Colonic mucosa (tissue), 4 donors: ENCODE measurements around the gene HOXD9. TPM values are rescaled to one million over a fixed set of nuclear protein-coding genes. Genes with fewer than 3 reads are reported as not detected.
A peak's percentile ranks its signal among the peaks of the same experiment; 100 is the strongest.

ENCODE experiments used
- DNase-seq: peaks from one replicate; pipeline ENCODE4 v3.0.0-alpha.2; 2020
- H3K27ac ChIP-seq: fragments of 200-600 bp; one replicate; pipeline ENCODE4 v1.8.0; 2021
- H3K27me3 ChIP-seq: fragments of 200-600 bp; one replicate; pipeline ENCODE4 v1.8.0; 2021
- H3K36me3 ChIP-seq: fragments of 200-600 bp; one replicate; pipeline ENCODE4 v1.8.0; 2021
- H3K4me1 ChIP-seq: fragments of 200-600 bp; one replicate; pipeline ENCODE4 v1.8.0; 2021; ENCODE audit warnings: mild to moderate bottlenecking
- H3K4me3 ChIP-seq: fragments of 200-600 bp; one replicate; pipeline ENCODE4 v1.8.0; 2021
- H3K9ac ChIP-seq, 2 donors: one replicate each; pipeline ENCODE4 v1.7.0; 2013; ENCODE audit warnings: control low read depth in 2 of 2, low read depth in 2 of 2, low read length in 2 of 2
- H3K9me3 ChIP-seq: fragments of 200-600 bp; one replicate; pipeline ENCODE4 v1.8.0; 2021
- CTCF ChIP-seq: fragments of 200-600 bp; IDR thresholded peaks from one replicate; pipeline ENCODE4 v1.8.0; 2022; ENCODE audit warnings: antibody characterized with exemption, mild to moderate bottlenecking
- intact Hi-C: fragments of 100-400 bp; cut with DNase I; formaldehyde crosslinking; loops from one replicate; pipeline ENCODE4 v1.14.1; 2022
- microRNA-seq: library from miRNA; unstranded; fragments of <30 nt; microRNA quantifications from one replicate; pipeline ENCODE4, GENCODE V29; 2019
- total RNA-seq, 2 donors: library from RNA; stranded (reverse); fragmentation: NEBNext Ultra II Directional in 1 of 2; extraction: Animal tissue kit (Norgen Biotek cat#: 25700) in 1 of 2; gene quantifications; one replicate each; pipeline ENCODE4 v1.2.1, GENCODE V29; 2021
- donor health status: healthy.
- donor health status: DM: no; HTN: no; CAD: no.
- donor health status: DM: no; HTN: no; CAD: no.

HOXD9 gene
- total RNA-seq, 2 donors from 2014 or later, result 0.86 to 1.7 TPM

GRCh38 chr2:176173567-176174381 lies 51.3 kb downstream of the HOXD9 start:
- no peaks in the 10 kb centered on the region for H3K9me3 ChIP-seq
- no peak overlapping the region for H3K9ac ChIP-seq
- intact Hi-C loops, result no loop called here
- peak overlapping the region; percentile 16 for H3K4me3 ChIP-seq
- no peaks in the 10 kb centered on the region for H3K4me1 ChIP-seq
- no peak for TF ChIP-seq CTCF
- peaks cover 21% of the 10 kb centered on the region for H3K27me3 ChIP-seq
- no peaks in the 10 kb centered on the region for H3K36me3 ChIP-seq
- DNase-seq, result no peak
- no peak overlapping the region for H3K27ac ChIP-seq

GRCh38 chr2:176174382-176174823 lies 51.9 kb downstream of the HOXD9 start:
- H3K27ac ChIP-seq, result peak overlapping the region; percentile 3
- H3K27me3 ChIP-seq, result peaks cover 21% of the 10 kb centered on the region
- TF ChIP-seq CTCF, result no peak
- DNase-seq, result no peak
- intact Hi-C loops, result no loop called here
- H3K36me3 ChIP-seq, result no peaks in the 10 kb centered on the region
- H3K4me3 ChIP-seq, result peak overlapping the region; percentile 16
- H3K9ac ChIP-seq, result peak overlapping the region in 1 of 2 donors; percentile 26
- no peaks in the 10 kb centered on the region for H3K9me3 ChIP-seq
- no peaks in the 10 kb centered on the region for H3K4me1 ChIP-seq

Small RNA genes within 50 kb of the gene (microRNA-seq; reads per million reads assigned to microRNA genes)
- gene MIR10B, result 14,039 reads per million, percentile 94 among the genes with 10 or more reads in this experiment

Other genes starting within 250 kb of the HOXD9 start
- 10 to 100 TPM; 38.5 to 48.4 TPM for gene LNPK, start 120.5 kb upstream of the HOXD9 start, total RNA-seq
- not detected for gene EVX2, start 38.8 kb upstream of the HOXD9 start, total RNA-seq
- under 1 TPM; 0.32 to 0.77 TPM for gene HOXD13, start 30.0 kb upstream of the HOXD9 start, total RNA-seq
- gene HOXD12, start 22.9 kb upstream of the HOXD9 start, total RNA-seq, result not detected
- 1 to 10 TPM in 1 of 2 donors, under 1 TPM in 1; 0.25 to 1.6 TPM for gene HOXD11, start 15.4 kb upstream of the HOXD9 start, total RNA-seq
- gene HOXD10, start 5.9 kb upstream of the HOXD9 start, total RNA-seq, result 1 to 10 TPM in 1 of 2 donors, under 1 TPM in 1; 0.32 to 1.9 TPM
- gene HOXD8, start 7.0 kb downstream of the HOXD9 start, total RNA-seq, result 1 to 10 TPM; 3.1 to 4.6 TPM
- 1 to 10 TPM; 1.6 to 3.6 TPM for gene HOXD4, start 28.8 kb downstream of the HOXD9 start, total RNA-seq
- 1 to 10 TPM; 3.2 to 4.6 TPM for gene HOXD3, start 34.6 kb downstream of the HOXD9 start, total RNA-seq
- 1 to 10 TPM; 4.0 to 8.3 TPM for gene HOXD1, start 65.9 kb downstream of the HOXD9 start, total RNA-seq
- 10 to 100 TPM; 33.4 to 34.9 TPM for gene MTX2, start 146.7 kb downstream of the HOXD9 start, total RNA-seq